ENCODE data around the gene LRRN4. TPM values are rescaled to one million over a fixed set of nuclear protein-coding genes. Genes with fewer than 3 reads are reported as not detected.

LRRN4 gene
- total and polyA plus RNA-seq, 2 of the 4 experiments (the other 2 are of a cell fraction) = under 0.01 to 0.19 TPM

DNA sequence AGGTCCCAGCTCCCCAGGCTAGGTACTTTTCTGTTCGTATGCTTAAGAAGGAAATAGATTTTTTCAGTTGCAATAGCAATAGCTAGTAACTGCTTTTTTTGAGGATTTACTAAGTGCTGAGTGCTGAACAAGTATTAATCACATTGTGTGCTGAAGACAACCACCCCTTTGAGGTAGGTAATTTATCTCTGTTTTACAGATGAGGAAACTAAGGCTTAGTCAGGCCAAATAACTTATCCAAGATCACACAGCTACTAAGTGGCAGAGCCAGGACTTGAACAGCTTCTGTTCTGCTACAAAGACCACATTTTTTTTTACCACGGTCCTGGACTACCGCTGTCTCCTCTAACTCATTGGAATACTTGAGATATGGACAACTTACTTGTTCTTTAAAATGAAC is 39.8 kb downstream of the LRRN4 start:
- dilution Hi-C loops (cut with HindIII; ENCODE audit: low sequenced_read_pairs, unreplicated experiment) (no loop called here), intact Hi-C loops (cut with micrococcal nuclease) (no loop called here), in situ Hi-C loops (cut with MboI; ENCODE audit: low sequenced_read_pairs) (no loop called here)
- no peak overlapping the region for H4K5ac ChIP-seq (ENCODE audit: low read depth, low read length)
- H3K4ac ChIP-seq (ENCODE audit: low read depth, low read length) = no peak overlapping the region
- no peak for ATAC-seq (ENCODE audit: low read depth)
- H3K36me3 ChIP-seq (ENCODE audit: control insufficient read depth, insufficient read depth, low read length) = peaks cover 25% of the 10 kb centered on the region
- H3K27me3 ChIP-seq (ENCODE audit: control insufficient read depth, insufficient read depth, low read length) = no peaks in the 10 kb centered on the region
- POLR2A ChIA-PET (ENCODE audit: unreplicated experiment) = no interaction called here
- no peak overlapping the region for H3K14ac ChIP-seq (replicated peaks; ENCODE audit: low read depth, low read length)
- H3K4me3 ChIP-seq (ENCODE audit: insufficient read depth, low read depth, low read length) = no peak overlapping the region
- H4K91ac ChIP-seq (ENCODE audit: insufficient read depth, low read depth, low read length) = no peak overlapping the region
- no peak overlapping the region for H2BK20ac ChIP-seq (ENCODE audit: low read depth, low read length)
- no peak overlapping the region for H2BK15ac ChIP-seq (ENCODE audit: low read depth, low read length)
- H3K9me3 ChIP-seq (ENCODE audit: control insufficient read depth, insufficient read depth, low read length) = no peaks in the 10 kb centered on the region
- no peak overlapping the region for H4K8ac ChIP-seq (ENCODE audit: low read depth in 2 of 2, low read length in 2 of 2)
- H3K18ac ChIP-seq (ENCODE audit: low read depth, low read length) = no peak overlapping the region
- no peak overlapping the region for H3K4me2 ChIP-seq (ENCODE audit: low read depth, low read length)
- H2AK5ac ChIP-seq (ENCODE audit: low read depth, low read length) = no peak overlapping the region
- H3K9ac ChIP-seq (ENCODE audit: low read depth, low read length) = no peak overlapping the region
- no TSS peak for BruUV-seq (replicated peaks)
- H3K4me1 ChIP-seq (ENCODE audit: control insufficient read depth, insufficient read depth, low read length) = no peaks in the 10 kb centered on the region
- TF ChIP-seq FOS (IDR thresholded peaks at IDR 0.05; ENCODE audit: low read depth, low read length) = no peak
- TF ChIP-seq NFE2L2 (IDR thresholded peaks at IDR 0.05; ENCODE audit: low read depth, low read length) = no peak
- no peak for TF ChIP-seq MAZ (IDR thresholded peaks at IDR 0.05; ENCODE audit: borderline replicate concordance, low read depth, low read length)
- no peak for TF ChIP-seq RCOR1 (IDR thresholded peaks at IDR 0.05; ENCODE audit: insufficient replicate concordance, low read length)
- no peak for TF ChIP-seq MAFK (IDR thresholded peaks at IDR 0.05; ENCODE audit: low read depth, low read length)
- no peak for TF ChIP-seq MXI1 (IDR thresholded peaks at IDR 0.05; ENCODE audit: borderline replicate concordance, low read depth, low read length)
- no peak for TF ChIP-seq CHD1 (IDR thresholded peaks at IDR 0.05; ENCODE audit: low read depth, low read length)
- TF ChIP-seq, protein P1, sequence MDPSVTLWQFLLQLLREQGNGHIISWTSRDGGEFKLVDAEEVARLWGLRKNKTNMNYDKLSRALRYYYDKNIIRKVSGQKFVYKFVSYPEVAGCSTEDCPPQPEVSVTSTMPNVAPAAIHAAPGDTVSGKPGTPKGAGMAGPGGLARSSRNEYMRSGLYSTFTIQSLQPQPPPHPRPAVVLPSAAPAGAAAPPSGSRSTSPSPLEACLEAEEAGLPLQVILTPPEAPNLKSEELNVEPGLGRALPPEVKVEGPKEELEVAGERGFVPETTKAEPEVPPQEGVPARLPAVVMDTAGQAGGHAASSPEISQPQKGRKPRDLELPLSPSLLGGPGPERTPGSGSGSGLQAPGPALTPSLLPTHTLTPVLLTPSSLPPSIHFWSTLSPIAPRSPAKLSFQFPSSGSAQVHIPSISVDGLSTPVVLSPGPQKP (IDR thresholded peaks at IDR 0.05; ENCODE audit: borderline replicate concordance, low read depth, low read length) = no peak
- TF ChIP-seq, protein P2, sequence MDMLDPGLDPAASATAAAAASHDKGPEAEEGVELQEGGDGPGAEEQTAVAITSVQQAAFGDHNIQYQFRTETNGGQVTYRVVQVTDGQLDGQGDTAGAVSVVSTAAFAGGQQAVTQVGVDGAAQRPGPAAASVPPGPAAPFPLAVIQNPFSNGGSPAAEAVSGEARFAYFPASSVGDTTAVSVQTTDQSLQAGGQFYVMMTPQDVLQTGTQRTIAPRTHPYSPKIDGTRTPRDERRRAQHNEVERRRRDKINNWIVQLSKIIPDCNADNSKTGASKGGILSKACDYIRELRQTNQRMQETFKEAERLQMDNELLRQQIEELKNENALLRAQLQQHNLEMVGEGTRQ (IDR thresholded peaks at IDR 0.05; ENCODE audit: low read depth, low read length) = no peak
- no peak for TF ChIP-seq SMC3 (IDR thresholded peaks at IDR 0.05; ENCODE audit: low read depth, low read length)
- no peak for TF ChIP-seq CEBPB (IDR thresholded peaks at IDR 0.05; ENCODE audit: low read depth, low read length)
- TF ChIP-seq RAD21 (IDR thresholded peaks at IDR 0.05; ENCODE audit: low read length) = no peak
- no peak overlapping the region for H3K56ac ChIP-seq (ENCODE audit: extremely low read depth, insufficient read depth, low read length)
- H3K23ac ChIP-seq (ENCODE audit: low read depth, low read length) = no peak overlapping the region
- H4K20me1 ChIP-seq (ENCODE audit: insufficient read depth, low read length) = peaks cover 11% of the 10 kb centered on the region; the same call in 1 of the 2 replicates
- H3K27ac ChIP-seq (ENCODE audit: insufficient read depth, low read length) = no peak overlapping the region
- H3K79me1 ChIP-seq (ENCODE audit: low read depth in 1 of 2, low read length in 2 of 2) = peaks cover 24 to 42% of the 10 kb centered on the region in 2 experiments
- H2BK120ac ChIP-seq (ENCODE audit: low read depth, low read length) = no peak overlapping the region
- no peak for DNase-seq
- CTCF ChIA-PET = interaction anchor here (0.6 kb wide), 1 partner anchor 484 kb away, joined by 4 read pairs; no protein-coding TSS in a partner anchor
- no CpG with 5 or more reads among the region's 3 CpGs for WGBS, 2 experiments (ENCODE audit: extremely low coverage in 2 of 2, insufficient read length in 1 of 2)
- H3K9me1 ChIP-seq (ENCODE audit: insufficient read depth, low read length) = peaks cover 3% of the 10 kb centered on the region; the same call in 1 of the 2 replicates
- no peak overlapping the region for H2AFZ ChIP-seq (replicated peaks; ENCODE audit: low read length, poor library complexity)
- H2AK9ac ChIP-seq (replicated peaks; ENCODE audit: low read depth, low read length, poor library complexity) = no peak overlapping the region
- H2BK5ac ChIP-seq (ENCODE audit: low read depth, low read length, poor library complexity, severe bottlenecking) = no peak overlapping the region

Measured in IMR-90 (cell line).